H1 (cell line): ENCODE data around the gene FBN2. TPM values are rescaled to one million over a fixed set of nuclear protein-coding genes. Genes with fewer than 3 reads are reported as not detected.

Experiments used
- CTCF ChIA-PET: fragments of 300-600 bp; sonication (Branson Sonifier 250); formaldehyde crosslinking; loops from one replicate; lab custom pipeline; 2021; ENCODE audit not compliant: partially characterized antibody; lab: Charles Lee
- POLR2A ChIA-PET: fragments of 300-600 bp; sonication (Branson Sonifier 250); formaldehyde crosslinking; loops from one replicate; lab custom pipeline; 2021; ENCODE audit warnings: inconsistent platforms; ENCODE audit not compliant: partially characterized antibody; lab: Charles Lee
- DNase-seq, 2 experiments: peaks; one replicate each; pipeline versions ENCODE4 v3.0.0 to v3.0.0-alpha.2; 2010 to 2022; ENCODE audit warnings: low spot score in 2 of 2, low read depth in 1 of 2, mixed read lengths in 1 of 2
- FAIRE-seq: peaks from 2 replicates; lab custom pipeline; 2011; peaks lifted over from hg19 to GRCh38; lab: Jason Lieb, UNC
- H2AFZ ChIP-seq: 2 replicates; pipeline ENCODE4 v1.8.1; 2012; ENCODE audit warnings: low read length, inconsistent platforms
- H2AK5ac ChIP-seq: 2 replicates; pipeline ENCODE4 v1.6.1; 2013; ENCODE audit warnings: low read depth, low read length
- H2BK120ac ChIP-seq: replicated peaks from 2 replicates; pipeline ENCODE3; 2013; ENCODE audit warnings: low read depth, low read length, inconsistent platforms
- H2BK12ac ChIP-seq: 2 replicates; pipeline ENCODE4 v1.6.1; 2013; ENCODE audit warnings: low read depth, low read length
- H2BK15ac ChIP-seq: 2 replicates; pipeline ENCODE4 v1.6.1; 2013; ENCODE audit warnings: low read length
- H2BK20ac ChIP-seq: 2 replicates; pipeline ENCODE4 v1.6.1; 2013; ENCODE audit warnings: low read length
- H2BK5ac ChIP-seq: 2 replicates; pipeline ENCODE4 v1.6.1; 2013; ENCODE audit warnings: low read depth, low read length
- H3K14ac ChIP-seq: 2 replicates; pipeline ENCODE4 v1.6.1; 2013; ENCODE audit warnings: inconsistent platforms; ENCODE audit not compliant: insufficient read length
- H3K18ac ChIP-seq: 2 replicates; pipeline ENCODE4 v1.6.1; 2013; ENCODE audit warnings: low read length; ENCODE audit errors: extremely low read depth
- H3K23ac ChIP-seq: 2 replicates; pipeline ENCODE4 v1.6.1; 2013; ENCODE audit warnings: inconsistent platforms; ENCODE audit not compliant: insufficient read length
- H3K23me2 ChIP-seq: 2 replicates; pipeline ENCODE4 v1.6.1; 2013; ENCODE audit warnings: low read depth, low read length
- H3K27ac ChIP-seq: 2 replicates; pipeline ENCODE4 v1.6.1; 2011; ENCODE audit warnings: low read depth, low read length, inconsistent platforms
- H3K27me3 ChIP-seq, 4 experiments: replicated peaks in 1 of 4; 1 replicate in 1 of 4; 2 replicates in 3 of 4; pipeline versions ENCODE4 v1.6.1 to v1.8.1; 2011 to 2013; ENCODE audit warnings: low read length in 3 of 4, mild to moderate bottlenecking in 3 of 4, inconsistent platforms in 2 of 4, mixed read lengths in 2 of 4, moderate library complexity in 1 of 4; ENCODE audit not compliant: control insufficient read depth in 3 of 4, insufficient read depth in 3 of 4; ENCODE audit errors: extremely low read depth in 1 of 4
- H3K36me3 ChIP-seq, 4 experiments: 2 replicates each; pipeline versions ENCODE4 v1.6.1 to v1.8.1; 2011 to 2013; ENCODE audit warnings: mild to moderate bottlenecking in 4 of 4, low read length in 3 of 4, moderate library complexity in 2 of 4, control low read depth in 1 of 4, inconsistent platforms in 1 of 4; ENCODE audit not compliant: insufficient read depth in 4 of 4, control insufficient read depth in 2 of 4
- H3K4ac ChIP-seq: replicated peaks from 2 replicates; pipeline ENCODE3; 2013; ENCODE audit warnings: low read length, low read depth, mixed read lengths, inconsistent platforms; ENCODE audit not compliant: insufficient read length
- H3K4me1 ChIP-seq, 4 experiments: replicated peaks in 1 of 4; 1 replicate in 1 of 4; 2 replicates in 3 of 4; pipeline versions ENCODE4 v1.6.1 to v1.8.1; 2011 to 2013; ENCODE audit warnings: low read length in 3 of 4, inconsistent platforms in 2 of 4, mixed read lengths in 1 of 4; ENCODE audit not compliant: insufficient read depth in 4 of 4, control insufficient read depth in 3 of 4
- H3K4me2 ChIP-seq, 2 experiments: 2 replicates each; pipeline versions ENCODE4 v1.6.1 to v1.8.1; 2011 to 2013; ENCODE audit warnings: low read depth in 2 of 2, low read length in 2 of 2, control low read depth in 1 of 2, inconsistent platforms in 1 of 2, mild to moderate bottlenecking in 1 of 2; ENCODE audit not compliant: insufficient read depth in 1 of 2
- H3K4me3 ChIP-seq, 4 experiments: fragments of 200-600, 300-600 bp in 1 of 4; sonication (generic), shearing (Covaris generic), sonication (Bioruptor Twin) in 1 of 4; 2 replicates each; pipeline versions ENCODE4 v1.5.1 to v1.8.1; 2011 to 2016; ENCODE audit warnings: low read length in 4 of 4, low read depth in 3 of 4, control low read depth in 2 of 4, inconsistent platforms in 2 of 4, mild to moderate bottlenecking in 2 of 4, mixed read lengths in 1 of 4, moderate library complexity in 1 of 4; ENCODE audit not compliant: insufficient read depth in 2 of 4; ENCODE audit errors: extremely low read depth in 1 of 4
- H3K56ac ChIP-seq: replicated peaks from 2 replicates; pipeline ENCODE3; 2013; ENCODE audit warnings: low read depth, mild to moderate bottlenecking, mixed read lengths, low read length, inconsistent platforms; ENCODE audit not compliant: insufficient read length
- H3K79me1 ChIP-seq: 2 replicates; pipeline ENCODE4 v1.6.1; 2013; ENCODE audit warnings: low read depth, low read length, control low read depth
- H3K79me2 ChIP-seq, 2 experiments: 2 replicates each; pipeline versions ENCODE4 v1.6.1 to v1.8.1; 2012 to 2013; ENCODE audit warnings: low read length in 2 of 2, mild to moderate bottlenecking in 2 of 2, inconsistent platforms in 1 of 2; ENCODE audit not compliant: insufficient read depth in 2 of 2, control insufficient read depth in 1 of 2
- H3K9ac ChIP-seq, 4 experiments: replicated peaks in 1 of 4; 1 replicate in 1 of 4; 2 replicates in 3 of 4; pipeline versions ENCODE4 v1.6.1 to v1.8.1; 2011 to 2013; ENCODE audit warnings: low read depth in 3 of 4, low read length in 3 of 4, control low read depth in 2 of 4, mild to moderate bottlenecking in 2 of 4, moderate library complexity in 2 of 4, inconsistent platforms in 1 of 4; ENCODE audit errors: extremely low read depth in 1 of 4
- H3K9me3 ChIP-seq, 2 experiments: 2 replicates each; pipeline versions ENCODE4 v1.6.1 to v1.8.1; 2012 to 2013; ENCODE audit warnings: mild to moderate bottlenecking in 2 of 2, moderate library complexity in 2 of 2, control low read depth in 1 of 2, inconsistent platforms in 1 of 2, low read depth in 1 of 2, low read length in 1 of 2, mixed read lengths in 1 of 2; ENCODE audit not compliant: insufficient read depth in 2 of 2
- H4K20me1 ChIP-seq, 2 experiments: replicated peaks in 1 of 2; 2 replicates each; pipeline versions ENCODE3 to v1.8.1; 2011 to 2013; ENCODE audit warnings: inconsistent platforms in 2 of 2, low read length in 2 of 2, mild to moderate bottlenecking in 1 of 2; ENCODE audit not compliant: insufficient read depth in 2 of 2, control insufficient read depth in 1 of 2
- H4K5ac ChIP-seq: 2 replicates; pipeline ENCODE4 v1.6.1; 2013; ENCODE audit warnings: low read length, low read depth, mixed read lengths, inconsistent platforms; ENCODE audit not compliant: insufficient read length
- H4K8ac ChIP-seq: 2 replicates; pipeline ENCODE4 v1.8.0; 2013; ENCODE audit warnings: mild to moderate bottlenecking, moderate library complexity, low read length, inconsistent platforms; ENCODE audit not compliant: insufficient read depth; ENCODE audit errors: extremely low read depth
- H4K91ac ChIP-seq: replicated peaks from 2 replicates; pipeline ENCODE3; 2013; ENCODE audit warnings: low read length, mixed read lengths, inconsistent platforms; ENCODE audit not compliant: insufficient read length
- SP1 ChIP-seq: IDR thresholded peaks from 2 replicates; pipeline ENCODE4 v1.6.1; 2011; ENCODE audit warnings: low read depth, low read length
- WGBS, 2 experiments: shearing (Covaris generic) in 1 of 2; methylation state at CpG; one replicate each; pipeline versions ENCODE4 v1.1.6 to v1.1.7; 2013 to 2015; ENCODE audit warnings: low lambda C conversion rate in 2 of 2, mixed read lengths in 2 of 2, inconsistent platforms in 1 of 2, low coverage in 1 of 2, missing lambda C conversion rate in 1 of 2; ENCODE audit not compliant: insufficient replicate concordance in 2 of 2, insufficient coverage in 1 of 2, insufficient read length in 1 of 2; ENCODE audit errors: extremely low coverage in 1 of 2, missing lambda C conversion rate in 1 of 2; 5-methylcytosine and 5-hydroxymethylcytosine counted together
- polyA plus RNA-seq, 7 experiments: library from polyadenylated mRNA; depleted of rRNA in 3 of 7; stranded (reverse) in 5 of 7; unstranded in 2 of 7; fragments of >200 nt in 5 of 7; fragments of 200-250 nt in 2 of 7; gene quantifications; 1 replicate in 5 of 7; 2 replicates in 1 of 7; 4 replicates in 1 of 7; pipeline versions ENCODE4 v1.2.1 to v1.2.3, GENCODE V29; 2011 to 2013; ENCODE audit warnings: missing spikeins in 2 of 7, mixed read lengths in 2 of 7
- total RNA-seq: library from RNA; stranded (reverse); fragmentation: NEBNext Ultra II Directional; extraction: Animal tissue kit (Norgen Biotek cat#: 25700); gene quantifications from 2 replicates; pipeline ENCODE4 v1.2.1, GENCODE V29; 2021

The FBN2 gene
- total and polyA plus RNA-seq, 2 of the 8 experiments (the other 6 are each of a cell fraction or from before 2014, with no cell fraction given): 14.1 to 16.3 TPM

GRCh38 chr5:128384068-128384467, 154.0 kb downstream of the FBN2 start:
- no peaks in the 10 kb centered on the region for H4K20me1 ChIP-seq
- H4K5ac ChIP-seq: no peak overlapping the region
- H3K14ac ChIP-seq: no peak overlapping the region
- FAIRE-seq: no peak
- no peak overlapping the region for H3K4ac ChIP-seq
- H3K23ac ChIP-seq: no peak overlapping the region
- no peak overlapping the region for H4K8ac ChIP-seq
- H3K9ac ChIP-seq: no peak overlapping the region
- no peak overlapping the region for H2AK5ac ChIP-seq
- no peak overlapping the region for H3K4me3 ChIP-seq
- peaks cover 0 to 1% (median 0%) of the 10 kb centered on the region in 4 experiments; a peak in 1 of 8 replicates for H3K36me3 ChIP-seq
- no peaks in the 10 kb centered on the region for H3K23me2 ChIP-seq
- H2BK20ac ChIP-seq: no peak overlapping the region
- H3K27ac ChIP-seq: no peak overlapping the region
- H4K91ac ChIP-seq: no peak overlapping the region
- ChIA-PET POLR2A (no interaction called here), CTCF (no interaction called here)
- no peak overlapping the region for H3K4me2 ChIP-seq
- H2BK120ac ChIP-seq: no peak overlapping the region
- no peak overlapping the region for H2BK5ac ChIP-seq
- no peaks in the 10 kb centered on the region for H3K79me2 ChIP-seq
- H3K4me1 ChIP-seq: no peaks in the 10 kb centered on the region
- DNase-seq: no peak
- no peak overlapping the region for H2BK12ac ChIP-seq
- H2BK15ac ChIP-seq: no peak overlapping the region
- H3K18ac ChIP-seq: no peak overlapping the region
- H3K27me3 ChIP-seq: peaks cover 0 to under 1% (median under 1%) of the 10 kb centered on the region in 4 experiments; a peak in 3 of 7 replicates
- H3K56ac ChIP-seq: no peak overlapping the region
- WGBS, 2 experiments: 90% methylated on average over 2 of the region's 2 CpGs; no CpG with 5 or more reads in 1 of the 2 experiments
- H2AFZ ChIP-seq: no peak overlapping the region
- H3K79me1 ChIP-seq: no peaks in the 10 kb centered on the region
- H3K9me3 ChIP-seq: 0 out of 4 replicates have a peak, but pooled peaks cover 0 to under 1% of the 10 kb centered on the region in 2 experiments
- no peak for TF ChIP-seq SP1
